ENCODE results near the gene STK26.

Gene STK26

DNA sequence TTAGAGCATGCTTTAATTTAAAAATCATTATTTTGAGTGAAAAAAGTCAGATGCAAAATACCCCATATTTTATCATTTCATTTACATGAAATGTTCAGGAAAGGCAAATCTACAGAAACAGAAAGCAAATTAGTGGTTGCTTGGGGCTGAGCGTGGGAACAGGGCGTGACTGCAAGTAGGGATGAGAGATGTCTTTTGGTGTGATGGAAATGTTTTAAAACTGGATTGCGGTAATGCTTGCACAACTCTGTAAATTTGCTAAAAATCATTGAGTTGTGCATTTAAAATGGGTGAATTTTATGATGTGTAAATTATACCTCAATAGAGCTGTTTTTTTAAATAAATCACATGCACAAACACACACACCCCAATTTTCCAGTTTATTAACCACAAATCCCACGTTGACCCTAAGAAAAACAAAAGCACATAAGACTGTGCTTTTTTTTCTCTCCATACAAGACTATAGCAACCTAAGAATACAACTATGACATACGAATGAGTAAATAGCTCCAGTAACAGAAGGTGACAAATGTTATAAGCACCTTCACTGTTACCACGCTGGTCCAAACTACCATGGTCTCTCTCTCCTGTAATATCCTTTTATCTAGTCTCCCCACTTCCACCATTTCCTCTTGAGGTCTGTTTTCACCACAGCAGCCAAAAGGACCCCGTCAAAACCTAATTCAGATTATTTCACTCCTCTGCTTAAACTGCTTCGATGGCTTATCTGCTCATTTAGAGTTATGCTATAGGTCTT lies 67.5 kb downstream of the STK26 start:
- no peaks in the 10 kb centered on the region for H3K36me3 ChIP-seq (ENCODE audit: control insufficient read depth, low read length)
- no peak overlapping the region for H3K4me3 ChIP-seq (ENCODE audit: low read length)
- H3K27ac ChIP-seq (ENCODE audit: low read depth, low read length) = no peak overlapping the region
- no peaks in the 10 kb centered on the region for H3K79me2 ChIP-seq (ENCODE audit: control insufficient read depth, low read length)
- no peaks in the 10 kb centered on the region for H3K27me3 ChIP-seq (ENCODE audit: control insufficient read depth, low read length)
- no peak overlapping the region for H3K4me2 ChIP-seq (ENCODE audit: low read length)
- no peaks in the 10 kb centered on the region for H3K4me1 ChIP-seq (ENCODE audit: control insufficient read depth, low read length)
- no peak for TF ChIP-seq CTCF (IDR thresholded peaks at IDR 0.05; ENCODE audit: low read depth, low read length, poor library complexity, severe bottlenecking)
- TF ChIP-seq EZH2phosphoT487 (IDR thresholded peaks at IDR 0.05; ENCODE audit: borderline replicate concordance, low read length) = no peak
- no peaks in the 10 kb centered on the region for H3K9me3 ChIP-seq (ENCODE audit: control insufficient read depth, insufficient read depth, low read length)
- no peaks in the 10 kb centered on the region for H3F3A ChIP-seq (ENCODE audit: control insufficient read depth, insufficient read depth)
- H3K9me2 ChIP-seq (replicated peaks; ENCODE audit: control insufficient read depth, low read length) = no peaks in the 10 kb centered on the region
- no peaks in the 10 kb centered on the region for H4K20me1 ChIP-seq (ENCODE audit: control insufficient read depth, insufficient read depth, low read depth, low read length)

DNA sequence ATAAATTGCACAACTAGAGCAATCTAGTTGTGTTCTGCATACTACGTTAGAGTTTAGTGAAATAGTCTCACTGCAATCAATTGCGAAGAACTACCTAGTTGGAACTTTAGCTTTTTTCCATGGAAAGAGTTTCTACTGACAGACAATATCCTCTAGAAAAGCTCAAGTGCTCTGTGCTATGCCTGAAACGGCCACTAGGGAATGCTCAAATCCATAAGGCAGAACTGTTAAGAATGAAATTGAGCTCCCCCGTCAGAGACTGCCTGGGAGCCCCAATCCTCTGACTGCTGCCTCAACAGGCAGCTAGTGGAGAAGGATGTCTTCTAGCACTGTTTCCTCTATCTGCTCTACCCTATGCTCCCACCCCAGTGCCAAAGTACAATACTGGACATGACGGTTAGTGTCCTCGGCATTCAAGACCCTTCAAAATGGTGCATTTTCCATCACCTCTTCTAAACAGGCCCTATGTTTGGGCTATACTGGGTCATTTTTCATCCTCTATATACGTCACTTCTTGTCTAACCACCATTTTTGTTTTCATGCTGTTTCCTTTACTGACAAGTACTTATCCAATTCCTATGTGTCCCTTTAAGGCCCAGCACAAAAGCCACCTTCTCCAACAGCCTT lies 69.5 kb downstream of the STK26 start:
- Histone ChIP-seq H3K36me3 (ENCODE audit: control insufficient read depth, low read length) (no peaks in the 10 kb centered on the region), H3K27ac (ENCODE audit: low read depth, low read length) (no peak overlapping the region), H3F3A (ENCODE audit: control insufficient read depth, insufficient read depth) (no peaks in the 10 kb centered on the region), H4K20me1 (ENCODE audit: control insufficient read depth, insufficient read depth, low read depth, low read length) (no peaks in the 10 kb centered on the region), H3K4me1 (ENCODE audit: control insufficient read depth, low read length) (no peaks in the 10 kb centered on the region), H3K27me3 (ENCODE audit: control insufficient read depth, low read length) (no peaks in the 10 kb centered on the region), H3K79me2 (ENCODE audit: control insufficient read depth, low read length) (no peaks in the 10 kb centered on the region), H3K9me2 (replicated peaks; ENCODE audit: control insufficient read depth, low read length) (no peaks in the 10 kb centered on the region), H3K4me3 (ENCODE audit: low read length) (no peak overlapping the region), H3K9me3 (ENCODE audit: control insufficient read depth, insufficient read depth, low read length) (no peaks in the 10 kb centered on the region), H3K4me2 (ENCODE audit: low read length) (no peak overlapping the region)
- TF ChIP-seq CTCF (IDR thresholded peaks at IDR 0.05; ENCODE audit: low read depth, low read length, poor library complexity, severe bottlenecking) (peak; percentile 63), EZH2phosphoT487 (IDR thresholded peaks at IDR 0.05; ENCODE audit: borderline replicate concordance, low read length) (no peak)

DNA sequence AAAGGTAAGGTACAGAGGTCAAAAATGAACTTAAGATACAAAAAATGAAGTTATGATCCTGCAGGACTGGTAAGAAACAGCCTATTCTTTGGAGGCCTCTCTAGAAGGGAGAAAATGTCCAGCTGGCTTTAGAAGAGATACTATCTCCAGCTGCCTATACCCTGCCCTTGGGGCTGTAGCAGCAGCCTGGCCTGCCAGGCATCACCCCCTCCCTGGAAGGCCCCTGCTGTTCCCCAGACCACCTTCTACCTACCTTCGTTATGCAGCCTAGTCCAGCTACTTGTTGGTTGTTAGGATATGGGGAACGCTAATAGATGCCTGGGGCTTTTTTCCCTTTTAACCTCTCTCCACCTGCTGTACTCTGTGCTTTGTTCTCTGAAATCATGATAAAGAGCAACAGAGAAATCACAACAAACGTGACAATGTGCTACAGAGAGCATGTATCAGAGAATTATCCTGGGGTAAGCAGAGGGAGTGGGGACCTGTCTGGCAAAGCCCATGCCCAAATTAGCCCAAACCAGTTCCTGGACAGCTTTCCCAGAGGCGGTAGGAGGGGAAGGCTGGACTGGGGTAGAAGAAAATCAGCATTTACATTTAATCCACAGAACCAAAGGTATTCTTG lies 70.2 kb downstream of the STK26 start:
- Histone ChIP-seq H3K27me3 (ENCODE audit: control insufficient read depth, low read length) (no peaks in the 10 kb centered on the region), H3F3A (ENCODE audit: control insufficient read depth, insufficient read depth) (no peaks in the 10 kb centered on the region), H3K9me3 (ENCODE audit: control insufficient read depth, insufficient read depth, low read length) (no peaks in the 10 kb centered on the region), H3K4me1 (ENCODE audit: control insufficient read depth, low read length) (no peaks in the 10 kb centered on the region), H3K9me2 (replicated peaks; ENCODE audit: control insufficient read depth, low read length) (no peaks in the 10 kb centered on the region), H3K27ac (ENCODE audit: low read depth, low read length) (no peak overlapping the region), H3K36me3 (ENCODE audit: control insufficient read depth, low read length) (no peaks in the 10 kb centered on the region), H3K4me2 (ENCODE audit: low read length) (no peak overlapping the region), H4K20me1 (ENCODE audit: control insufficient read depth, insufficient read depth, low read depth, low read length) (no peaks in the 10 kb centered on the region), H3K4me3 (ENCODE audit: low read length) (no peak overlapping the region), H3K79me2 (ENCODE audit: control insufficient read depth, low read length) (no peaks in the 10 kb centered on the region)
- TF ChIP-seq CTCF (IDR thresholded peaks at IDR 0.05; ENCODE audit: low read depth, low read length, poor library complexity, severe bottlenecking) (no peak), EZH2phosphoT487 (IDR thresholded peaks at IDR 0.05; ENCODE audit: borderline replicate concordance, low read length) (no peak)
